ENCODE data around the gene EEF2K. TPM values are rescaled to one million over a fixed set of nuclear protein-coding genes. Genes with fewer than 3 reads are reported as not detected.

The EEF2K gene
- total and polyA plus RNA-seq, 4 donors = 5.6 to 40.8 (median 17.4) TPM

GRCh38 chr16:22162656-22163009 lies 43.4 kb upstream of the EEF2K start:
- Histone ChIP-seq H3K4me1 (ENCODE audit: control insufficient read depth in 5 of 5, insufficient read depth in 5 of 5, low read length in 5 of 5) (peaks cover 0 to 5% (median 0%) of the 10 kb centered on the region in 5 donors), H3K4me3 (no peak overlapping the region), H3K27me3 (ENCODE audit: control insufficient read depth in 3 of 3, insufficient read depth in 3 of 3, low read length in 2 of 3) (peaks cover 4 to 15% (median 10%) of the 10 kb centered on the region in 3 donors), H3K9me3 (ENCODE audit: control insufficient read depth in 4 of 4, insufficient read depth in 3 of 4, low read length in 3 of 4) (peaks cover 0 to 10% (median 0%) of the 10 kb centered on the region in 4 donors), H3K9ac (ENCODE audit: insufficient read depth in 1 of 2, low read length in 2 of 2) (no peak overlapping the region), H3K27ac (ENCODE audit: low read depth in 1 of 2, low read length in 1 of 2) (no peak overlapping the region), H3K36me3 (ENCODE audit: control insufficient read depth in 4 of 4, insufficient read depth in 4 of 4, low read length in 4 of 4) (no peaks in the 10 kb centered on the region)
- TF ChIP-seq, protein P1, sequence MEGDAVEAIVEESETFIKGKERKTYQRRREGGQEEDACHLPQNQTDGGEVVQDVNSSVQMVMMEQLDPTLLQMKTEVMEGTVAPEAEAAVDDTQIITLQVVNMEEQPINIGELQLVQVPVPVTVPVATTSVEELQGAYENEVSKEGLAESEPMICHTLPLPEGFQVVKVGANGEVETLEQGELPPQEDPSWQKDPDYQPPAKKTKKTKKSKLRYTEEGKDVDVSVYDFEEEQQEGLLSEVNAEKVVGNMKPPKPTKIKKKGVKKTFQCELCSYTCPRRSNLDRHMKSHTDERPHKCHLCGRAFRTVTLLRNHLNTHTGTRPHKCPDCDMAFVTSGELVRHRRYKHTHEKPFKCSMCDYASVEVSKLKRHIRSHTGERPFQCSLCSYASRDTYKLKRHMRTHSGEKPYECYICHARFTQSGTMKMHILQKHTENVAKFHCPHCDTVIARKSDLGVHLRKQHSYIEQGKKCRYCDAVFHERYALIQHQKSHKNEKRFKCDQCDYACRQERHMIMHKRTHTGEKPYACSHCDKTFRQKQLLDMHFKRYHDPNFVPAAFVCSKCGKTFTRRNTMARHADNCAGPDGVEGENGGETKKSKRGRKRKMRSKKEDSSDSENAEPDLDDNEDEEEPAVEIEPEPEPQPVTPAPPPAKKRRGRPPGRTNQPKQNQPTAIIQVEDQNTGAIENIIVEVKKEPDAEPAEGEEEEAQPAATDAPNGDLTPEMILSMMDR (IDR thresholded peaks at IDR 0.05; ENCODE audit: control extremely low read depth, extremely low read depth) = no peak
- DNase-seq (no peak), ATAC-seq (ENCODE audit: insufficient read depth, low FRiP score) (no peak)
- WGBS, 2 donors = 43% methylated on average over 14 of the region's 14 CpGs

DNA sequence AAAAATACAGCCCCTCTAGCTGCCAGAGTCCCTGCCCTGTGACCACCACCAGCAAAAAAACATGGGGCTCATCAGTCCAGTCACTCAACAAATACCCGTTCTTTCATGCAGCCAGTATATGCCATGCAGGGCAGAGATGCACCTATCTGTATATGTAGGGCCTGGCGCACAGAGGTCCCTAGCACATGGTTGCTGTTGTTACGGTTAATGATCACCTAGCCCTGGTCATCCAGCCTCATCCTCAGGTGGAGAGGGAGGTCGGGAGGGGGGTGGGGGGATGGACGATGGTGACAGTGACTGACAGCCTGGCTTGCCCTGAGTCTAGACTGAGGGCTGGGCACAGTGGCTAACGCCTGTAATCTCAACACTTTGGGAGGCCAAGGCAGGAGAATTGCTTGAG lies 42.3 kb upstream of the EEF2K start:
- TF ChIP-seq, protein P1 (IDR thresholded peaks at IDR 0.05; ENCODE audit: control extremely low read depth, extremely low read depth) = no peak
- peaks cover 4 to 15% (median 10%) of the 10 kb centered on the region in 3 donors for H3K27me3 ChIP-seq (ENCODE audit: control insufficient read depth in 3 of 3, insufficient read depth in 3 of 3, low read length in 2 of 3)
- H3K27ac ChIP-seq (ENCODE audit: low read depth in 1 of 2, low read length in 1 of 2) = no peak overlapping the region
- H3K9me3 ChIP-seq (ENCODE audit: control insufficient read depth in 4 of 4, insufficient read depth in 3 of 4, low read length in 3 of 4) = peaks cover 0 to 10% (median 0%) of the 10 kb centered on the region in 4 donors
- no peak for DNase-seq
- no peak for ATAC-seq (ENCODE audit: insufficient read depth, low FRiP score)
- WGBS, 2 donors = 86 to 90% methylated on average over 6 of the region's 6 CpGs
- no peak overlapping the region for H3K9ac ChIP-seq (ENCODE audit: insufficient read depth in 1 of 2, low read length in 2 of 2)
- H3K4me3 ChIP-seq = no peak overlapping the region
- H3K36me3 ChIP-seq (ENCODE audit: control insufficient read depth in 4 of 4, insufficient read depth in 4 of 4, low read length in 4 of 4) = no peaks in the 10 kb centered on the region
- H3K4me1 ChIP-seq (ENCODE audit: control insufficient read depth in 5 of 5, insufficient read depth in 5 of 5, low read length in 5 of 5) = peaks cover 0 to 5% (median 0%) of the 10 kb centered on the region in 5 donors

- no peak overlapping the region for H3K27ac ChIP-seq (ENCODE audit: low read depth in 1 of 2, low read length in 1 of 2)
- peaks cover 0 to 5% (median 0%) of the 10 kb centered on the region in 5 donors for H3K4me1 ChIP-seq (ENCODE audit: control insufficient read depth in 5 of 5, insufficient read depth in 5 of 5, low read length in 5 of 5)
- no peak for ATAC-seq (ENCODE audit: insufficient read depth, low FRiP score)
- no peak overlapping the region for H3K9ac ChIP-seq (ENCODE audit: insufficient read depth in 1 of 2, low read length in 2 of 2)
- TF ChIP-seq, protein P1 (IDR thresholded peaks at IDR 0.05; ENCODE audit: control extremely low read depth, extremely low read depth) = no peak
- no peak overlapping the region for H3K4me3 ChIP-seq
- H3K27me3 ChIP-seq (ENCODE audit: control insufficient read depth in 3 of 3, insufficient read depth in 3 of 3, low read length in 2 of 3) = peaks cover 4 to 15% (median 10%) of the 10 kb centered on the region in 3 donors
- peaks cover 0 to 10% (median 0%) of the 10 kb centered on the region in 4 donors for H3K9me3 ChIP-seq (ENCODE audit: control insufficient read depth in 4 of 4, insufficient read depth in 3 of 4, low read length in 3 of 4)
- 92 to 95% methylated on average over 5 of the region's 5 CpGs for WGBS, 2 donors
- no peak for DNase-seq
- no peaks in the 10 kb centered on the region for H3K36me3 ChIP-seq (ENCODE audit: control insufficient read depth in 4 of 4, insufficient read depth in 4 of 4, low read length in 4 of 4)
Measured at GRCh38 chr16:22164482-22164881, 41.6 kb upstream of the EEF2K start.
